HG03039 (cell line): Measurements from ENCODE around the gene PSMA5.
A peak's percentile ranks its signal among the peaks of the same experiment; 100 is the strongest.
"Not testable (repeated sequence)": the region's sequence is repeated elsewhere in the genome, so short reads cannot be mapped to it uniquely, and the experiment has no call there.

Source experiments
- ATAC-seq: cut with Tn5 transposase; IDR thresholded peaks from one replicate; pipeline ENCODE4 v1.9.1; 2021; ENCODE audit warnings: mild to moderate bottlenecking, moderate library complexity; ENCODE audit not compliant: unreplicated experiment

The PSMA5 gene

DNA sequence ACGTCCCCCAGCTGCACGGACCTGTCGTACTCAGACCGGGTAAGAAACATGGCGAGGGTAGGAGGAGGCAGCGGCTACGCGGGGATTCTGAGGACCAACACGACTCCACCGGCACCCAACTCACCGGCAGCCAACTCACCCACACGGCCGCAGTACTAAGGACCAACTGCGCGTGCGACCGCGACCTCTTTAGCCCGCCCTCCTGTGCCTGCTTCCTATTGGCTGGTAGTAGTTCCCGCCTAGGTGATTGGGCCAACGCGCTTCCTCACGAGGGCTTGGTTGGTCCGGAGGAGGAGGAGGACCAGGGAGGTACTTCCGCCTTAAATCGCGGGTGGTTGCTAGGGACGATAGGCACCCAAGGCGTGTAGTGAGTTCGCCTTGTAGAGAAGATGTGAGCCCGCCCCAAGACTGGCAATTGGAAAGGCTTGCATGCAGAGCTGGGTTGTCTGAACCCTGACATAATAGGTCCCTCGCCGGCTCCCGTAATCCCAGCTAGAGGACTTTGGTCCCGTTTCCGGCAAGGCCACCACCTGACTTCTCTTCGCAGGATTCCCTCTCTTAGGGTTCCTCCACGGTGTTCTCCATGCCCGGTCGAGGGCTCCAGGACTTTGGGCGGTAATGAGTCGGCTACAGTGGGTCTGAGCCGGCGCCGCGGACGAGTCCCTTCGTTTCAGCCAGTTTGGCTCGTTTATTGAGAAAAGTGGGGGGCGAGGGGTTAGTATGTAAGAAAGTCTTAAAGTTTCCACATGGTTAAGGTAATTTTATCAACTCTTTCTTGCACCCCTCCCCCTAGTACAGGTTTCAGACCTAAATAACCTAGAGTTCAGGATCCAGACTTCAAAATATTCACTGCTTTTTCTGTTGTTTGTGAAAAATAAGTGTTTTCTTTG, at the start of gene PSMA5:
Gene PSMA5, minus strand, starts transcription at position 168 of the 890 bp plus-strand sequence. Its CDS starts 118 bp downstream, at position 50.
- ATAC-seq = peak; percentile 97

DNA sequence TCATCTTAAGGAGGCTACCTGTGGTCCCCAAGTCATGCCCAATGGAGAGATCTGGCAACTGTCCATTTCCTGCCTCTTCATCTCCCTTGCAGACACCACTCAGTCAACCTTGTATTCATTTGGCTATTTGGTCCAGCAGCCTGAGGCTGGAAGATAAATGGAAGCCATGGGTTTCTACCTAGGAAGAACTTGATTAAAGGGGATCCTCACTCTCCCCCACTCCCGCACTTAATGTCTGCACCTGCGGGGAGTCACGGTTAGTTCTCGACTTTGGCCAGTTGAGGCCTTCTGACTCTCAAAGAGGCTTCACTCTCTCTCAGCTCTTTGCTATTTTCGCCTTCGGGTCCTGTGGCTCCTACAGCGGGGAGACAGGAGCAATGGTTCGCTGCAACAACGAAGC, 49.0 kb upstream of the PSMA5 start:
- no peak for ATAC-seq

DNA sequence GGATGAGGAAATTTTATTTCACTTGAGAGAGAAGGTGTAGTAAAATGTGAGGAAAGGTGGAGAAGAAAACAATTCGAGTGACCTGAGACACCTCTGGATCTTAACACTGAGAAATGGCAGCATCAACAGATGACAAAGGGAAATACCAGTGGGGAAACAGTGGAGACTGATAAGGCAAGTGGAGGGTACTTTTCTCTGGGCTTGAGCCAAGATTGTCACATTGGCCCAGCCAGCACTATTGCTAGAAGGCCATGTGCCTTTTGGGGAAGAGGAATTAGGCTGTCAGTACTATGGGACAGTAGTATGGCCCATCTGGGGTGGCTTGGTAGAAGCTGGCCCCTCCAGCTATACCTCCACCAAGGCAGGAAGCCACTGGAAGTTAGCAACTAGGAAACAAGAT, 48.4 kb upstream of the PSMA5 start:
- ATAC-seq = no peak

DNA sequence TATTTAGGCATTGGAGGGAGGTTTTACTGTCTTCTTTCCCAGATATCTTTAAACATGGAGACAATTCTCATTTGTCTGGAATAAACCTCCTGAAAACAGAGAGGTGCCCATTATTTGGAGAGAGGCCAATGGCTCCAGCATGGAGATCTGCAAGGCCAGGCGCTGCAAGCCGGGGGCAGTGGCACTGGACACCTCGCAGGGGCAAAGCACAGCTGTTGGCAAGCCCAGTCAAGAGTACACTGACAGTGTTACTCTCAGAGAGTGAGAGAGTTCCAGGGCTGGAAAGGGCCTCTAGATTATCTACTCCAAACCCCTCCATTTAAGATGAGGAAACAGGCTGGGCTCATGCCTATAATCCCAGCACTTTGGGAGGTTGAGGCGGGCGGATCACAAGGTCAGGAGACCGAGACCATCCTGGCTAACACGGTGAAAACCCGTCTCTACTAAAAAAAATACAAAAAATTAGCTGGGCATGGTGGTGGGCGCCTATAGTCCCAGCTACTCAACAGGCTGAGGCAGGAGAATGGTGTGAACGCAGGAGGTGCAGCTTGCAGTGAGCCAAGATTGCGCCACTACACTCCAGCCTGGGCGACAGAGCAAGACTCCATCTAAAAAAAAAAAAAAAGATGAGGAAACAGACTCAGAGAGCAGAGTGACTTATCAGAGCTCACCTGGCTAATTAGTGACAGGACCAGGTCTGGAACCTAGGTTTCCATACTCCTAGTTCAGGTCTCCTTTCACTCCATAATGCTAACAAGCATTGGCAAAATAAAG, 47.2 kb upstream of the PSMA5 start:
- ATAC-seq = not testable (repeated sequence)

DNA sequence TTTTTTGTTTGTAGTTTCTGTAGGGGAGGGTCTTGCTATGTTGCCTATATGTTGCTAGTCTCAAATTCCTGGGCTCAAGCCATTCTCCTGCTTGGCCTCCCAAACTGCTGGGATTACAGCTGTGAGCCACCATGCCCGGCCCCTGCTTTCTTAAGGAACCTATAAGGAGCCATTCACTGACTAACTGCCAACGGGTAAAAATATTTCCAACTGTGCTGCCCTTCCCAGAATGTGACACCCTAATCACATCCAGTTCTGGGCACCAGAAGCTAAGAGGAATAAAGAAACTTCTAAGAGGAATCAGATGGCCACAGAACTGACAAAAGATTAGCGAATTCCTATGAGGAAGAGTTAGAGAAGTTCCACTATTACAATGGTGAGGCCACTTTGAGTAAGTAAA, 46.5 kb upstream of the PSMA5 start:
- ATAC-seq = no peak

DNA sequence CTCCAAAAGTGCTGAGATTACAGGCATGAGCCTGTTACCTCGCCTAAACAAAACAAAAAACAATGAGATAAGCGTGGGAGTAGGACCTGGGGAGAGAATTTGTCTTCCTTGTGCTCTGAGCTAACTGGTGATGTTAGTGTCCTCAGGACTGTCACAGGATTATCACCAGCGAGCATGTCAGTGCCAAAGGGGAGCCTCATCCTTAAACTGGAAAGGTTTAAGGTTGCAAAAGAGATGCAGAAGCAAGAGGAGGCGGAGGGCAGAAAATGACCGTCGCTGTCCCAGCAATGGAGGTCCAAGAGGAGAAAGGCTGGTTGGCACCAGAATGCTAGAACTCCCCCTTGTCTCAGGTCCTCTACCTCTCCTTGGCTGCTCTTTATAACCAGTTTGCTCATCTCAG, 44.0 kb upstream of the PSMA5 start:
- no peak for ATAC-seq

DNA sequence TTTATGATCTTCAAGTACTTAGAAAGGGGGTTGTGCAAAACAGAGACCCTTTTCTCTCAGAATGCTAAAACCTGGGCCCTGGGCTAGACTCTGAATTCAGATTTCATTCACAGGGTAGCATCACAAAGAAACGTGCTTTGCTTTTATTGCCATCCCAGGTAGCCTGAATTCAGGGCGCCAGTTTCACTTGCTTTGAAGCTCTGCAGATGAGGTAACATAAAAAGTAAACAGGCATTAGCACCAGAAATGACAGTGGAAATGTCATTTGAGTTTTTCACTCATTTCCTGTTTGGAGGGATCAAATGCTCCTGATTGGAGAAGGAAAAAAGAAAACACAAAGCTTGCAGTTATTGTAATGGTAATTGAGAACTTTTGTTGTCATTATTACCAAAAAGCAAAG, 42.7 kb upstream of the PSMA5 start:
- no peak for ATAC-seq

DNA sequence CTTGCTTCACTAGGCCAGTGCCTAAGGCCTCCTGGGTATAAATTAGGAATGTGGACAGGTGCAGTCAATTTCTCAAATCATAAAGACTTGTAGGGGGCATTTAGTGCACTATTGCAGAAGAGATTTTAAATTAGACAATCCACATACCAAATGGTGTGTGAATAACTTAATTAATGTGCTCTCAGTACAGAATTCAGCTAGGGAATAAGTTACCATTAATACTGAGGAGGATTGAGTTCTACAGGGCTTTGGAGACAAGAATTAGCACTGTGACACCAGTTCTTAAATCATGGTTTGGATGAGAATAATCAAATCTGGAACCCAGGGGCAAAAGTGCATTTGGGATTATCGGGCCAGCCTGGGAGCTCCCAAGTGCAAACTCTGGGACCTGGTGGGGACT, 41.8 kb upstream of the PSMA5 start:
- no peak for ATAC-seq

DNA sequence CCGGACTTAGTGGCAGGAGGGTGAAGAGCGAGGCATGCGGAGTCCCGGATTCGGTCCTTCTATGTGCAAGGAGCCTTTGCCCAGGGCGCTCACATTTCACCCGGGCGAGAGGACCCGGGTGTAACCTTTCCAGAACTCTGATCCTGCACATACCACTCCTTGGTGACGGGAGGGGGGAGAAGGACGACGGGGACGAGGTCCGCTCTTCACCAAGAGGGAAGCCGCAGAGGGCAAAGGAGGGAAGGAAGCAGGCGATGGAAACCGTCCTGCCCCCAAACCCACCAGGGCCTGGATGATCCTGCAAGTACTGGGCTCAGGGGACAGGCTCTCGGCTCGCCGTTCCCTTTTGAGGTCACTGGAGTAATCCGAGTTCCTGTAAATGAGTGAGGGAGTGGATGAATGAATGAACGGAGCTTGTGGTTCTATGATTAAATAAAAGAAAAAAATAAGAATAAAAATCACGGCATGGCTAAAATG, 41.1 kb upstream of the PSMA5 start:
- no peak for ATAC-seq

DNA sequence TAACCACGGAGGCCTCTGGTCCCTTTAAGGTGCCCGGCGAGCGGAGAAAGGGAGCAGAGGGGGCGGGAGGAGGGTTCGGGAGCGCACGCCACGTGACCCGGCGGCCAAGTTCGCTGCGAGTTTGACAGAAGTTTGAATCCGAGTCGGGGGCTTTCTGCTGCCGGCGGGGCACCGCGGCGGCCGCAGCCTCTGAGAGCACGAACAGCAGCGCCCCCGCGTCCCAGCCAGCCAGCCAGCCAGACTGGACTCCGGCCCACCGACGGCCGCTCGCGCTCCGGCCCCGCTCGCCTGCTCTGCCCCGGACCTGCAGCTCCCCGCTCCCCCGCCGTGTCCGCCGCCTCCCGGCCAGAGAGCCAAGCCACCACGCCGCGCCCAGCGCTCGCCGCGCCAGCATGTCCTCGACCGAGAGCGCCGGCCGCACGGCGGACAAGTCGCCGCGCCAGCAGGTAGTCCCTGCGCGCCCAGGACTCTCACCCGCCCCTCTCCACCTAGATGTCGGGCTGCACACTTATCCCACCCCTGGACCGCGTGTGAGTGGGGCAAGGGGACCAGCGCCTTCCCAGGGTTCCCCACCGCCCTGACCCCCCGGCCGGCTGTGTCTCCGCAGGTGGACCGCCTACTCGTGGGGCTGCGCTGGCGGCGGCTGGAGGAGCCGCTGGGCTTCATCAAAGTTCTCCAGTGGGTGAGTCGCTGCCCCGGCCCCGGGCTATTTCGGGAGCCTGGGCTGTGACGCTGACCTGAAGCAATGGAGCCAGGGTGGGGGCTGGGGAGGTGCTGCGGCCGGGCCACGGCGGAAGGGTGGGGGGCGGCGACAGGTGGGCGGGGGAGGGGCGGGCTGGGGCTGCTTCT, 40.4 kb upstream of the PSMA5 start, which contains the start of gene SYPL2:
Gene SYPL2, plus strand, starts transcription at position 95 of the 849 bp plus-strand sequence. Its CDS starts 298 bp downstream, at position 393.
- ATAC-seq = no peak

DNA sequence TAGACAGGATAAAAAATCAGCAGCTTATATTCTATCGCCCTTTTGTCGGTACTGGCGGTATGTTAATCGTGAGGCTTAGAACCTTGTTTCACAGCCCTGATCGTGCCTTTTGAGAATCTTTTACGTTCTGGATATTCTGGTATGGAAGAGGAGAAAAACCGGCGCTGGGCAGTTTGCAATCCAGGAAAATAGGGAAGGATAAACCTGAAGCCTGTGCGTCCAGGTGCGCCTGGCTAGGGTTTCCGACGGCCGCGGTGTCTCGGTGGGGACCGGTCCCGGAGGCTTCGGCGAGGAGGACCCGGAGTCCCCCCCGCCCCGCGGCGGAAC, 39.8 kb upstream of the PSMA5 start:
- ATAC-seq = no peak

DNA sequence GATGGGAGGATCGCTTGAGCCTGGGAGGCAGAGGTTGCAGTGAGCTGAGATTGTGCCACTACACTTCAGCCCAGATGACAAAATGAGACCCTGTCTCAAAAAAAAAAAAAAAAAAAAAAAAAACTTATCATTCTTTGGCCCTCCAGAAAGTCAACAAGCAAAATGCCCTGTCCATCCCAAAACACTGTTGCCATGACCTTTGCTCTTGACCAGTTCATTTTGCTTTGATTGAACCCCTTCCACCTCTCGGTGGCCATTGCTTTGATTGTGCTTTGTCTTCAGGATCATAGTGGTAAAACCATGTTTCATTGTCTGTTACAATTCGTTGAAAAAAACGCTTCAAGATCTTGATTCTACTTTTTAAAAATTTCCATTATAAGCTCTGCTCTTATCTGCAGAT, 31.6 kb upstream of the PSMA5 start:
- no peak for ATAC-seq

DNA sequence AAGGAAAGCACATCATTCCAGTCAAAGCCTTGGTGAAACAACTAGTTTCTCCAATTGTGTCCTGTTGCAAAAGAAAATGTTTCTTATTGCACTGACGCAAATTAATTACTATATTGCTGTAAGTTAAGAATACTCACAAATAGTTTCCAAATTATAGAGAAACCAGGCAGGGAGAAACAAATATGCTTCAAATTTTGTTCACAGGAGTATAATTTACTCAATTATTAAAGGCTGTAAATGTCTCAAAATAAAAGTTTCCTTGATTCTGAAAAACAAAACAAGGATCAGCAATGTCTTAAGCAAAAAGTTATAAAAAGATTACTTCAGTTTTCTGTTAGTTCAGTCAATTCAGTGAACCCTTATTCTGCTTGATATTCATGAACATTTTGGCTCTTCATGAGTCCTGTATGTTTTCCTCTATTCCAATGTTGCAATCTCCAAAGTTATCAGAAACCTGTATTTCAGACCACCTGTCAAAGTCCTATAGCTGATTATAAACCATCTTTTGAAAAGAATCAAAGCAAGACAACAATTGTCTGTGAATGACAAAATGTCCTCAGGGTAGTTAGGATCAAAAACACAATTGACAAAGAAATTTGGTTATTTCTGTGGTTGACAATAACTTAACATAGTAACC, 28.4 kb upstream of the PSMA5 start:
- ATAC-seq = no peak

DNA sequence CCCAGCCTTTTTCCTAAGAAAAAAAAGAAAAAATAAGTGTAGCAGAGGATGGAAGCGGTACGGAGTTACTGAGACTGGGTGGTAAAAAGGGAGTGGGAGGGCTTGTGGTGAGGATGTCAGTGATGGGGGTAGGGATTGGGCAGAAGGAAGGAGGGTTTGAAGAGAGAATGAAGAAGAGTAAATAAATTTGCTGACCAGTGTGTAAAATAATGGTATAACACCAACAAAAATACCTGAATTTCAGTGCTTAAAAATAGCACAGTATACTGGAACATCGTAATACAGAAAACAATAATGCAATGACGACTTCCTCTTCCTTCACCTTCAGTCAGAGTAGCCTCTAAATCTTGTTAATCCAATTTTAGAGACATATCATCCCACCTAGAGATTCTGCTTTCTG, 21.3 kb upstream of the PSMA5 start:
- ATAC-seq = no peak

DNA sequence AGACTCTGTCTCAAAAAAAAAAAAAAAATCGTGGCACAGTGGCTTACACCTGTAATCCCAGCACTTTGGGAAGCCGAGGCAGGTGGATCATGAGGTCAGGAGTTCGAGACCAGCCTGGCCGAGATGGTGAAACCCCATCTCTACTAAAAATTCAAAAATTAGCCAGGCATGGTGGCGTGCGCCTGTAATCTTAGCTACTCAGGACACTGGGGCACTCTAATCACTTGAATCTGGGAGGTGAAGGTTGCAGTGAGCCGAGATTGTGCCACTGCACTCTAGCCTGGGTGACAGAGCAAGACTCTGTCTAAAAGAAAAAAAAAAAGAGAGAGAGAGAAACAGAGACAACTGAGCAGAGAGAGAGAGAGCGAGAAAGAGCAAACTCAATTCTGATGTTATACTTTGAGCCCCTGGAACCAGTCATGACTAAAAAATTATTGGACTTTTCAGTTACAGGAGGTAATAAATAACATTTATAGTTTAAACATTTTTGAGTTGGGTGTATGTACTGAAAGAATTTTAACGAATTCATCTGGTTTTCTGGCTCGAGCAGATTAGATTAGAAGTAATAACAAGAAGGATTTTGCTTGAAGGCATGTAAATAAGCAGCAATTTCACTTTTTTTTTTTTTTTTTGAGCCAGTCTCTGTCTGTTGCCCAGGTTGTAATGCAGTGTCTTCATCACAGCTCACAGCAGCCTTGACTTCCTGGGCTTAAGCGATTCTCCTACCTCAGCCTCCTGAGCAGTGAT, 19.9 kb upstream of the PSMA5 start:
- not testable (repeated sequence) for ATAC-seq

DNA sequence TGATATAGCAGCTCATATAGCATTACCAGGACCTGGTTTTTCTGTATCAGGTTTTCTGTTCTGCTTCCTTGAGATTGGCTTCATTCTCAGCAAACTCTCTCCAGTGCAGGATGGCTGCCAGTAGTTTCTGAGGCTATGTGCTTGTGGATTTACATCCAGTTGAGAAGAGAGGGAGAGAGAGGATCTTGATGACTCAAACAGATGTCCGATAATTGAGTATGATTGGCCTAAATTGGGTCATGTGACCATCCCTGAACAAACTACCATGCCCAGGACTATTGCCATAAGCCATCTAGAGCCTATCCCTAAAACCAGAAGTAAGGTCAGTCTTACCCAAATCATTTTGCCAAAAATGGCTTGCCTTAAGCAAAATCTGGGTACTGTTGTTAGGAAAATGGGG, 18.1 kb upstream of the PSMA5 start:
- no peak for ATAC-seq

DNA sequence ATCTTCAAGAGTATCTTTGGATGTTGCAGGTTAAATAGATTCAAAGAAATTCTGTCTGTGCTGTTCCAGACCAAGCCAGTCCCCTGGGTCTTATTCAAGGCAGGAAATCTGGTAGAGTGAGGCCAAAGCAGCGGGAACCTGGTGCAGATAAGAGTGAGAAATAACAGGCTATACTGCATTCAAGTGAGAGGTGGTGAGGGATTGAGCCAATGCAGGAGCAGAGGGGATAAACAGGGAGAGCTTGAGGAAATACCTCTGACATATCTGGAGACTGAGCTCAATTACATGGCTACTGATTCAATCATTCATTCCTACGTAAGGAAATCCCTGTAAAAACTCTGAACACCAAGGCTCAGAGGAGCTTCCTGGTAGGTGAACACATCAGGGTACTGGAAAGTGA, 17.2 kb upstream of the PSMA5 start:
- no peak for ATAC-seq

DNA sequence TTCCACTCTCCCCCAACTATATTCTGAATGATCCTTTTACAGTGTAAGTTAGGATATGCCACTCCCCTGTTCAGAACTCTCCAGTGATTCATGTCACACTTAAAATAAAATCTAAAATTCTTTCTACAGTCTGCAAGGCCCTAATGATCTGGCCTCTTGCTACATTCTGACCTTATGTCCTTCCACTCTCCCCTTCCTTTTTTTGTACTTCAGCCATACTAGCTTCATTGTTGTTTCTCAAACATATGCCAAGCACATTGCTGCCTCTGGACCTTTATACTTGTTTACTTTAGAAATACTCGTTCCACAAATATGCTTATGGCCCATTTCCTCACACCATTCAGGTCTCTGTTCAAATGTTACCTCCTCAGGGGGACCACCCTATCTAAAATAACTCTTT, 14.8 kb upstream of the PSMA5 start:
- ATAC-seq = no peak

DNA sequence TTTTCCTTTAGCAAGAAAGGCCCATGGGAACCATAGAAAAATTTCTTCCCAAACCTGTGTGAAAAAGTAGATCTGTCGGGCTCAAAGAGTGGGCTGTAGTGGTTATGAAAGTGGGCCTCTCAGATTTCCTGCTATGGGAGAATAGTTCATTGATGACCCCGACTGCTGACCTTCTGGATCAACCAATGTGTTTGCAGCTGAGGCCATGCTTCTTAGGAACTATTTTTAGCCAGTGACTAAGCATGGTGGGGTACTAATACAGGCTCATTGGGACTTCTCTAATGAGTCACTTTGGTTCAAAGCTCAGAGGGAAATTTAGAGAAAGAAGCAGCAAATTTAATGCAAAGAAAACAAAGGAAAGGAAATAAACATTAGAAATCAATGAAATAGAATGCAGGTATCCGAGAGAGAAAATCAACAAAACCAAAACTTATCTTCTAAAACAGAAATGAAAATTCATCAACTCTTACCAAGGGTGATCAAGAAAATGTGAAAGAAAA, 12.6 kb upstream of the PSMA5 start:
- ATAC-seq = no peak

DNA sequence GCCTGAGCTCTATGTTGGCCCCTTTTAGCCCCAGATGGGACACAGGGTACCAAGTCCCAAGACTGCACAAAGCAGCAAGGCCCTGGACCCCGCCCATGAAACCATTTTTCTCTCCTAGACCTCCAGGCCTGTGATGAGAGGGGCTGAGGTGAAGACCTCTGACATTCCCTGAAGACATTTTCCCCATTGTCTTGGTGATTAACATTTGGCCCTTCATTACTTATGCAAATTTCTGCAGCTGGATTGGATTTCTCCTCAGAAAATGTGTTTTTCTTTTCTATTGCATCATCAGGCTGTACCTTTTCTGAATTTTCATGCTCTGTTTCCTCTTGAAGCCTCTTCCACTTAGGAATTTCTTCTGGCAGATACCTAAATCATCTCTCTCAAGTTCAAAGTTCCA, 8.2 kb upstream of the PSMA5 start:
- no peak for ATAC-seq
